ENCODE results near the gene DEPDC5. TPM values are rescaled to one million over a fixed set of nuclear protein-coding genes. Genes with fewer than 3 reads are reported as not detected.

DEPDC5 gene
- total RNA-seq, 6 experiments from 2014 or later: 9.7 to 14.3 (median 12.5) TPM

DNA sequence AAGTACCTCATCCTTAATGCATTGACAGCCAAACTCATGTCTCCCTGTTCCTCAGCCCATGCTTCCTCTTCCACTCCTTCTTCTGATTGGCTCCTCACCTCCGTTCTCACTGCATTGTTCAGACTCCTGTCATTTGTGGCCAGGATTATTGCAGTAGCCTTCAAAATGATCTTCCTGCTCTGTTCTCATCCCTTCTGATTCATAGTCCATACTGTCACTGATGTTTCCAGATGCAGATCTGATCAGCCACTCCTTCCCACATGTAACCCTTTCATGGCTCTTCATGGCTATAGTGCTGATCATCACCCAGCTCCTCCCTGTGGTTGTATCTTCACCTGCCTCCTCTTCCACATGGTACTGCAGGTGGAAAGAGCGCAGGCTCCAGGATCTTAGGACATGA, 71.7 kb downstream of the DEPDC5 start:
- Mint-ChIP-seq H3K27ac (no peak overlapping the region), H3K27me3 (ENCODE audit: insufficient read depth) (peaks cover 3% of the 10 kb centered on the region; the same call in 1 of the 2 replicates), H3K36me3 (ENCODE audit: low read depth) (peaks cover 35% of the 10 kb centered on the region), H3K9me3 (no peaks in the 10 kb centered on the region), H3K4me3 (no peak overlapping the region), H3K4me1 (ENCODE audit: low read depth) (peaks cover 31% of the 10 kb centered on the region)
- TF ChIP-seq, protein P1, sequence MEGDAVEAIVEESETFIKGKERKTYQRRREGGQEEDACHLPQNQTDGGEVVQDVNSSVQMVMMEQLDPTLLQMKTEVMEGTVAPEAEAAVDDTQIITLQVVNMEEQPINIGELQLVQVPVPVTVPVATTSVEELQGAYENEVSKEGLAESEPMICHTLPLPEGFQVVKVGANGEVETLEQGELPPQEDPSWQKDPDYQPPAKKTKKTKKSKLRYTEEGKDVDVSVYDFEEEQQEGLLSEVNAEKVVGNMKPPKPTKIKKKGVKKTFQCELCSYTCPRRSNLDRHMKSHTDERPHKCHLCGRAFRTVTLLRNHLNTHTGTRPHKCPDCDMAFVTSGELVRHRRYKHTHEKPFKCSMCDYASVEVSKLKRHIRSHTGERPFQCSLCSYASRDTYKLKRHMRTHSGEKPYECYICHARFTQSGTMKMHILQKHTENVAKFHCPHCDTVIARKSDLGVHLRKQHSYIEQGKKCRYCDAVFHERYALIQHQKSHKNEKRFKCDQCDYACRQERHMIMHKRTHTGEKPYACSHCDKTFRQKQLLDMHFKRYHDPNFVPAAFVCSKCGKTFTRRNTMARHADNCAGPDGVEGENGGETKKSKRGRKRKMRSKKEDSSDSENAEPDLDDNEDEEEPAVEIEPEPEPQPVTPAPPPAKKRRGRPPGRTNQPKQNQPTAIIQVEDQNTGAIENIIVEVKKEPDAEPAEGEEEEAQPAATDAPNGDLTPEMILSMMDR (IDR thresholded peaks at IDR 0.05): no peak
- DNase-seq: no peak

DNA sequence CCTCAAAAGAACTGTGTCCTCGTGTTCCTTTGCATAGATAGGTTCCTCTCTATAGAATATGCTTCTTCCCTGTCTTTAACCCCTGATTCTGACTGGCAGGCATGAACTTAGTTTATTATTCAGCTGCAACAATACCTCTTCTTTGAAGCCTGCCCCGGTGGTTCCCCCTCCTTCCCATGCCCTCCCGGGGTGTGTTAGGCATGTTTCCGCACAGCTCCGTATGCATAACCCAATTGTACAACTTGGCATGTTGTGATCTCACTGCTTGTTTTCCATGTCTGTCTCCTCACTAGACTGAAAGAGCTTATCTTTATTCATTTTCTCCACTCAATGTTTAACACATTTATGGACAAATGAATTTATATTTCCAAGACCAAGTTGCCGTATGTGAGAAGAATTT, 72.6 kb downstream of the DEPDC5 start:
- Mint-ChIP-seq H3K27ac (no peak overlapping the region), H3K4me1 (ENCODE audit: low read depth) (peaks cover 35% of the 10 kb centered on the region), H3K36me3 (ENCODE audit: low read depth) (peaks cover 28% of the 10 kb centered on the region), H3K9me3 (no peaks in the 10 kb centered on the region), H3K27me3 (ENCODE audit: insufficient read depth) (peaks cover 3% of the 10 kb centered on the region; the same call in 1 of the 2 replicates), H3K4me3 (no peak overlapping the region)
- TF ChIP-seq, protein P1 (IDR thresholded peaks at IDR 0.05): no peak
- no peak for DNase-seq

DNA sequence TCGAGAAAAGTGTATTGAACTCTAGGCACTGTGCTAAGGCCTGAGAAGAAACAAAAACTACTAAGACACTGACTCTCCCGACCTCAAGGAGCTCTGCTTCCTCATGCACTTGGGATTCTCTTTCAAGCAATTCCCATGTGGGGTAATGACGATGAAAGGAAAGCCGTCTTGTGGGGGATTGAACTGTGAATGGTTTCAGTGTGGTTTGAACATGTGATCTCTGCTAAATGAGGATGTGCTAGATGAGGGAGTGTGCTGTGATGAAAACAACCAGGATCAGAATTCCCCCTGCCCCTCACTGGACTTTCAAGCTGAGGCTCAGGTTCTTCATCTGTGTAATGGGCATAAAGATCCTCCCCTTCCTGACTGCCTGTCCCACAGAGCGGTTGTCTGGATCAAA, 74.9 kb downstream of the DEPDC5 start:
- peaks cover 4% of the 10 kb centered on the region for H3K27me3 Mint-ChIP-seq (ENCODE audit: insufficient read depth)
- TF ChIP-seq, protein P1 (IDR thresholded peaks at IDR 0.05): no peak
- no peaks in the 10 kb centered on the region for H3K9me3 Mint-ChIP-seq
- no peak for DNase-seq
- peaks cover 39% of the 10 kb centered on the region for H3K4me1 Mint-ChIP-seq (ENCODE audit: low read depth)
- H3K4me3 Mint-ChIP-seq: no peak overlapping the region
- H3K27ac Mint-ChIP-seq: peak overlapping the region; percentile 90
- peaks cover 32% of the 10 kb centered on the region for H3K36me3 Mint-ChIP-seq (ENCODE audit: low read depth)

GRCh38 chr22:31829505-31829904, 75.7 kb downstream of the DEPDC5 start:
- Mint-ChIP-seq H3K27ac (peak overlapping the region; percentile 90), H3K4me3 (peak overlapping the region; percentile 78), H3K27me3 (ENCODE audit: insufficient read depth) (peaks cover 4% of the 10 kb centered on the region), H3K36me3 (ENCODE audit: low read depth) (peaks cover 32% of the 10 kb centered on the region), H3K9me3 (no peaks in the 10 kb centered on the region), H3K4me1 (ENCODE audit: low read depth) (peaks cover 39% of the 10 kb centered on the region)
- peak; percentile 93 for DNase-seq
- TF ChIP-seq, protein P1 (IDR thresholded peaks at IDR 0.05): no peak

GRCh38 chr22:31830721-31831070, 76.9 kb downstream of the DEPDC5 start:
- TF ChIP-seq, protein P1 (IDR thresholded peaks at IDR 0.05): no peak
- H3K4me3 Mint-ChIP-seq: peak overlapping the region; percentile 78

DNA sequence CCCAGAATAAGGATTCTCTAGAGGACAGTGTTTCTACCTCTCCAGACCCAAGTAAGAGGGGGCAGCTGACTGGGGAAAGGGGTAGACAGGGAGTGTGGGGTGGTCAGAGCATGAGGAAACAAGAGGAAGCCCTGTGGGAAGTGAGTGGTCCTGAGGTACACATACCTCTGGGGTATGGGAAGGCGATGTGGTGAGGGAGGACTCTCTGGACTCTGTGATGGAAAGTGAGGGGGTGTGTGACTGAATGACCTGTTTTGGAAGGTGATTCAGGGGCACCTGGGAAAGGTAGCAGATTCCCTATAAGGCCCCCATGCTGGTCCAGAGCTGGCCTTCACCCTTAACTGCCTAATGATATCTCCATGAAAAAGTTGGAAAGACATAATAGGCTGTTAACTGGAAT, 80.1 kb downstream of the DEPDC5 start:
- peaks cover 23% of the 10 kb centered on the region for H3K36me3 Mint-ChIP-seq (ENCODE audit: low read depth)
- H3K9me3 Mint-ChIP-seq: no peaks in the 10 kb centered on the region
- TF ChIP-seq, protein P1 (IDR thresholded peaks at IDR 0.05): no peak
- peaks cover 1% of the 10 kb centered on the region; the same call in 1 of the 2 replicates for H3K27me3 Mint-ChIP-seq (ENCODE audit: insufficient read depth)
- H3K4me1 Mint-ChIP-seq (ENCODE audit: low read depth): peaks cover 27% of the 10 kb centered on the region
- DNase-seq: no peak
- H3K27ac Mint-ChIP-seq: no peak overlapping the region
- H3K4me3 Mint-ChIP-seq: no peak overlapping the region

More at GRCh38 chr22:31830721-31831070, 76.9 kb downstream of the DEPDC5 start:
- Mint-ChIP-seq H3K27ac (peak overlapping the region; percentile 90), H3K9me3 (no peaks in the 10 kb centered on the region), H3K4me1 (ENCODE audit: low read depth) (peaks cover 33% of the 10 kb centered on the region), H3K36me3 (ENCODE audit: low read depth) (peaks cover 40% of the 10 kb centered on the region), H3K27me3 (ENCODE audit: insufficient read depth) (peaks cover 4% of the 10 kb centered on the region)
- no peak for DNase-seq
